Mucosa of rectum (tissue), 2 donors: ENCODE data around the gene MED27.

ENCODE experiments used
- H3K27ac ChIP-seq, 2 donors: one replicate each; pipeline ENCODE4 v1.7.0; 2013; ENCODE audit warnings: inconsistent platforms in 2 of 2, low read depth in 2 of 2, low read length in 2 of 2
- H3K27me3 ChIP-seq, 2 donors: one replicate each; pipeline ENCODE4 v1.7.0; 2013; ENCODE audit warnings: low read length in 2 of 2; ENCODE audit not compliant: control insufficient read depth in 2 of 2, insufficient read depth in 2 of 2
- H3K36me3 ChIP-seq, 2 donors: one replicate each; pipeline ENCODE4 v1.7.0; 2013; ENCODE audit warnings: low read length in 2 of 2; ENCODE audit not compliant: control insufficient read depth in 2 of 2, insufficient read depth in 2 of 2
- H3K4me1 ChIP-seq, 2 donors: one replicate each; pipeline ENCODE4 v1.7.0; 2013; ENCODE audit warnings: low read length in 2 of 2, mild to moderate bottlenecking in 1 of 2; ENCODE audit not compliant: control insufficient read depth in 2 of 2, insufficient read depth in 2 of 2
- H3K4me3 ChIP-seq, 2 donors: one replicate each; pipeline ENCODE4 v1.7.0; 2013; ENCODE audit warnings: low read length in 2 of 2
- H3K9ac ChIP-seq, 2 donors: one replicate each; pipeline ENCODE4 v1.7.0; 2013; ENCODE audit warnings: low read length in 2 of 2, low read depth in 1 of 2, mild to moderate bottlenecking in 1 of 2
- H3K9me3 ChIP-seq, 2 donors: one replicate each; pipeline ENCODE4 v1.7.0; 2013; ENCODE audit warnings: low read length in 2 of 2; ENCODE audit not compliant: control insufficient read depth in 2 of 2
- donor health status: healthy.
- donor health status: Normal muscosa, but diverticular disease.

MED27 gene

DNA sequence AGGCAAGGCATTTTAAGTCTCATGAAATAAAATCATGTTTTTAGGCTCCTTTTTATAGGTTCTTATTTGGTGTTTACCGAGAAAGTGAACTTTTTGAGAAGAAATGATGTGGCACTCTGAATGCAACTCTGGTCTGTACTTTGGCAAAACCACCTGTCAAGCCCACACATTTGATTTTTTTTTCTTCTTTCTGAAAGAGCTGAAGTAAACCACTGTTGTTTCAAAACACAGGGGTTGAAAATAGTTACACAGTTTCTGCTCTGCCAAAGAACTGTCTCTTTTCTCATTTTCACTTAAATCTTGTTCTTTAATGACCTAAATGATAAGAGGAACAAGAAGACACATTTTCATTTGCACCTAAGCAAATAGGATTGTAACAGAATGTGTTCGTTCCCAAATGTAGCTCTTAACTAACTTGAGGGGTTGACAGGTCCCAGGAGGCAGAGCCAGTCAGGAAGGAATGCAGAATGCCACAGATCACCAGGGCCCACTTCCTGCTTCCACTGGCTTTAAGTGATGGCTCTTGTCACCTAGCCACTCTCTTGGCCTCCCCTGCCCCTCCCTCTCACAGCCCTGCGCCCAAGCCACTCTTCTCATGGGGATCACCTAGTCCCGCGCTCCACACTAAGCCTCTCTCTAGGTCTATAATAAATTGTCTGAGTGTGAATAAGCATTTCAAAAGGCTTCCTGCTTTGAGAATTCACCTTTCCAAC is 47.3 kb downstream of the MED27 start:
- Histone ChIP-seq H3K27me3 (no peaks in the 10 kb centered on the region), H3K4me1 (no peaks in the 10 kb centered on the region), H3K36me3 (no peaks in the 10 kb centered on the region), H3K27ac (no peak overlapping the region), H3K4me3 (no peak overlapping the region), H3K9me3 (no peaks in the 10 kb centered on the region), H3K9ac (no peak overlapping the region)

DNA sequence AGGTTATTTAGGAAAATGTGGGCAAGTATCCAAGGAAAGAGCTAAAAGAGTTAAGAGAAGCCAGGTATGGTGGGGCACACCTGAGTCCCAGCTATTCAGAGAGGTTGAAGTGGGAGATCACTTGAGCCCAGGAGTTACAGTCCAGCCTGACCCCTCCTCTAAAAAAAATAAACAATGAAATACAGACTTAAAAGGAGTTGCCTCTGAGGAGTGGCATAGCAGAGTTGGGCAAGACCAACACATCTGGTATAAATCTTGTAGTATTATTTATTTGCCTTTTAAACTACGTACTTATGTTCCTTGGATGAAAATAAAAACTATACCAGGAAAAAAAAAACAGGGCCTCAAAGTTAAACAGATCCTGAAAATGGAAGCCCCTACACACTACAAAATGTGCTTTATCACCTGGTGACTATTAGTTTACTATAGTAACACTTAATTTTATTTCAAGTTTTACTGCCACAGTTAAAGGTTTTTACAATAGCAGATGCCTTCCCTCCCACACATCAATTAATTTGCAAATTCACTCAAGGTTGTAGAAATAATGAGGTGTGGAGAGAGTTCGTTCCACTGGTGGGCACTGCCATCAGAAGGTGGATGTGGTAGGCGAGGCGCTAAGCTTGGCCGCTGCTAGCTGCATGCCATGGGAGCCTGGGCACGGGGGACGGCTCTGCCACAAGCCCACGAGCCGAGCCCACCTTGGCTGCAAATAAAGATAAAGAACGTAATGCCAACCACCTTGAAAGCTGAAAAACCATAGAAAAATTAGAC is 48.0 kb downstream of the MED27 start:
- H3K27ac ChIP-seq = no peak overlapping the region
- H3K9ac ChIP-seq = no peak overlapping the region
- no peaks in the 10 kb centered on the region for H3K36me3 ChIP-seq
- H3K4me1 ChIP-seq = no peaks in the 10 kb centered on the region
- no peaks in the 10 kb centered on the region for H3K27me3 ChIP-seq
- H3K4me3 ChIP-seq = no peak overlapping the region
- H3K9me3 ChIP-seq = no peaks in the 10 kb centered on the region

DNA sequence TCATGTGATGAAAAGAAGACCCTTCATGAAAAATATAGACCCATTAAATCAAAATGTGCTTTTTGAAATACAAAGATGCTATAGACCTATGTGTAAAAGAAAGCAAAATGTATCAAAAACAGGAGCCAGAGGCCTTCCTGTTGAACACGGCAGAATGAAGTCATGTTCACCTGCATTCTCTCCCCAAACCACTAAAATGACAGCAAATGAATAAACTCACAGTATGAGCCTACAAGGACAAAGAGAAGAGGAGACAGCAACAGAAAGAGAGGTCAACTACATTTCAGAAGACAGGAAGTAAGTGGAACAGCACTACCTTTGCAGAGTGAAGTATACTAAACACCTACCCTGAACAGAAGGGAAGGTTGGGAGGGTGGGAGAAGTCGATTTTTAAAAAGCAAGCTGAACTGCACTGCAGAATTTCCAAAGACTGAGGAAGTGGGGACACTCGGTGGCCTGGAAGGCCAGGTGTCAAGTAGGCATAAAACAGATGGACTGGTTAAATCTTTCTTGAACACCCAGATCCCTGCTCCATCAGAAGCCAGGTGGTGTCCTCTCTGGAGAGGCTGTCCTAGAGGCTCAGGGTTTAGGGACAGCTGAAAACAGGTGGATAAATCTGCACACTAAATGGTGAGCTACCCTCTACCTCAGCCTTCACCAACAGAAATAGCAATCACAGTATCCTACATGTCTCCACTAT is 48.9 kb downstream of the MED27 start:
- no peak overlapping the region for H3K4me3 ChIP-seq
- H3K9ac ChIP-seq = no peak overlapping the region
- H3K4me1 ChIP-seq = no peaks in the 10 kb centered on the region
- H3K9me3 ChIP-seq = no peaks in the 10 kb centered on the region
- no peaks in the 10 kb centered on the region for H3K36me3 ChIP-seq
- H3K27me3 ChIP-seq = no peaks in the 10 kb centered on the region
- no peak overlapping the region for H3K27ac ChIP-seq

DNA sequence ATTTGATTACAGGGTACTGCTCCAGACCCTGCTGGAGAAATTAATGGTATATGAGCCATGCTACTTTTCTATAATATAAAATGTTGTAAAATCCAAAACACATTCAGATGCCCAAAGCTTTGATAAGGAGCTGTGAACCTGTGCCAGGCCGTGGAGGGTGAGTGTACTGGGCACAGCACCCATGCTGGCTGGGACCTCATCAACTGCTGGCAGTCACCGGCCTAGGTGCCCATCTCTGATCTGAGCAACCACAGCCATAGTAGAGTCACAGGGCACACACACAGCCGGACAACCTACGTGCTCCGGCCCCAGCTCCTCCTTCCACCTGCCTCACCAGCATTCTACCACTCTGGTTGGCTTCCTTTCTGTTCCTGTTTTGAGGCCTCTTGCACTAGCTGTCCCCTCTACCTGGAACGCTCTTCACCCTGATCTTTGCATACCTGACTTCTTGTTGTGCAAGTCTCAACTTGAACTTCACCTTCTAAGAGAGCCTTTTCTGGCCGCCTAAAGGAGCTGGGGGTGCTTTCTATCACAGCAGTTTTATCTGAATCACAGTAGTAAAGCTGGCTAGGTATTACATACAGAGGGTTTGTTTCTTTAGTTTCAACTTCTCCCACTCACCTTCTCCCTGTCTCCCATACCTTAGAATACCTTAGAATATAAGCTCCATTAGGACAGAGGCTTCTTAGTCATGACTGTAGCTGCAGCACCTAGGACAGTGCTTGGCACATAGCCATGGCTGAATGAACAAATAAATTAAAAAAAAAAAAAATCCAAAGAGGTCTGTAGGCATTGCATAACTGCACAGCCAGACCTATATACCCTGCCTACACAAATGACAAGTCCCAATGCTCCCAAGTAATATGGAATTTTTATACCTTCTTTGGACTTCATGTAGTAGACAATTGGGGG is 51.7 kb downstream of the MED27 start:
- Histone ChIP-seq H3K36me3 (no peaks in the 10 kb centered on the region), H3K9me3 (no peaks in the 10 kb centered on the region), H3K4me3 (no peak overlapping the region), H3K9ac (no peak overlapping the region), H3K4me1 (no peaks in the 10 kb centered on the region), H3K27me3 (no peaks in the 10 kb centered on the region), H3K27ac (no peak overlapping the region)

DNA sequence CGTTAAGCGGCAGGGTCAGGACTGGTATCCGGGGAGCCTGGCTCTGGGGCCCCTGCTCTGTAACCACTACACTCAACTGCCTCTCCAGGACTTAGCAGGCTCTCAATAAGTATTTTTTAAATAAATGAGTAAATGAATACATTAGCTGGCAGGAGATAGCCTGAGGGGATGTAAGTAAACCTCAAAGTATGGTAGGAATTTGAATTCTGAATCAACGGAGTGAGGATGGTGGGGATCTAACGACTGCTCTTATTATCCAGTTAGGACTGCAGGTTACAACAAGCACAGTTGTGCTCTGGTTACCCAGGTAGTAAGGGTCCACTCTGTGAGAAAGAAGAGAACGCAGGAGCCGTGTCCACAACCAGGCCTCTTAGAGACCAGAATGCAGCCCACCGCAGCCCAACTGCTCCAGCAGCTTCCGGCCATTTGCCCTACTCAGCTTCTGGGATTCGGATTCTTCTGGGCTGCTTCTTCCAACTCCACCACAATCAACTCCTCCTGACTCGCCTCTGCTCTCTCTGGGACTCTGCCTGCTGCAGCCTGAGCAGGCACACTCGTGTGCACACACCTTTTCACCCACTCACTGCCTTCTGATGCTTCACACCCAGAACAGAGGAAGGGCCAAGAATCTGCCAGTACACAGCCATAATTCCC is 52.6 kb downstream of the MED27 start:
- Histone ChIP-seq H3K4me3 (no peak overlapping the region), H3K9me3 (no peaks in the 10 kb centered on the region), H3K36me3 (no peaks in the 10 kb centered on the region), H3K9ac (no peak overlapping the region), H3K4me1 (no peaks in the 10 kb centered on the region), H3K27me3 (no peaks in the 10 kb centered on the region), H3K27ac (no peak overlapping the region)

DNA sequence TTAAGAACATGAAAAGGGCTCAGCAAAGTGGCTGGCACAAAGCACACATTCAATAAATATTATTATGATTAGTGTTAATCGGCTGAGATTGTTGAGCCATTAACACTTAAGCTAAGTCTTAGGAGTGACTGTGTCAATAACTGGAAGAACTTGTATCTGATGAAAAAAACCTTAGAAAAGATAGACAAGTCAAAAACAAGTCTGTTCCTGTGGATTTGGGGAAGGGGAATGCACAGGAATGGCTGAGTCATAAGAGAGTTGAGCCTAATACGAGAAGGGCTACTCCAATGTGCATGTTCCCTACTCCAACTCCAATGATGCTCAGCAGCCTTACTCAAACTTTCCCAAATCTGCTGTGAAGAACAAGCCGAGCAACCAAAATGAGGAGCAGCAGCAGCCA is 53.9 kb downstream of the MED27 start:
- H3K4me3 ChIP-seq = no peak overlapping the region
- H3K27ac ChIP-seq = no peak overlapping the region
- no peaks in the 10 kb centered on the region for H3K36me3 ChIP-seq
- no peak overlapping the region for H3K9ac ChIP-seq
- H3K4me1 ChIP-seq = no peaks in the 10 kb centered on the region
- no peaks in the 10 kb centered on the region for H3K9me3 ChIP-seq
- H3K27me3 ChIP-seq = no peaks in the 10 kb centered on the region

DNA sequence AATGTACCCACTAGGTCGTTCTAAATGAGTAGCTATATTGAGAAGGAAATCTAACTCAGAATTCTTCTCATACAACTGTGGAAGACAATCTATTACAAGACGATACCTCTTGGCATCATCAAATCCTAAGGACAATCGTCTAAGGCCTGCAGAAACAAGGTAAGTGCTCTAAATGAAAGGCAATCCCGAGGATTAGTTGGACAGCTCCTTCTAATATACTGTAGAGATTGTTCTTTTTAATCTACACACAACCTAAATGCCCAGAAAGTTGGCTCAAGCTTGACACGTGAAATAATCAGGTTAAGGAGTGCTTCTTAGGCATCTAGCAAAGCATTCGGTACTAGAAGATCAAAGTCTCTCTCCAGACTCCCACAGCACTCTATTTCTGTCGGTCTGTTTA is 55.1 kb downstream of the MED27 start:
- Histone ChIP-seq H3K36me3 (no peaks in the 10 kb centered on the region), H3K27me3 (no peaks in the 10 kb centered on the region)

DNA sequence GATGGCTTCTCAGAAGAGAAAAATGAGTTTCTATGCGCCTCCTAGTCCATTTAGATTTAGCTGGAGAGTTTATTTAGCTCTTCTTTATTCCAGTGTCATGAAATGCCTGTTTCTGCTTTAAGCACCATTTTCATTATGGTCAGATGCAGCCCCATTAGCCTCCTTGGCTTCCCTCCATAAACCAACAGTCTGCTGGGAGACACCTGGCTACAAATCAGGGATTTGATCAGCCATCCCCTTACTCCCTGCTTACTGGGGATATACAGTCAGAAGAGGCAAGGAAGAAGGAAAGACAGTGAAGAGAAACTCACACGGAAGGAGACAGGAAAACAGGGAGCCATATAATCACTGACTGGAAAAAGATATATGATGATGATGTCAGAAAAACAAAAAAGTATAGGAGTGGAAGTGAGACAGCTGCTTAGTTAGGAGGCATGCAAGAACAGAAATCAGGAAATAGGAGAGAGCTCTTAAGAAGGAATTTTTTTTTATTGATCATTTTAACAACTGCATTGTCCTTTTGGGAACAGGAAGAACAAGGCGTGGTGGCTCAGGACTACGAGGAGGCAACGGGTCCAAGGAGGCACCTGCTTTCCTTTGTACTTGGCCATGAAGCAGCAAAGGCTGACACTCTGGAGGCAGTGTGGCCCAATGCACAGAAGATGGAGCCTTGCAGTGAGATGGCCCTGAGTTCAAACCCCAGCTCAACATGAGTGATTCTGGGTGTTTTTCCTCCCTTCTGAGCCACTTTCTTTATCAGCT is 56.1 kb downstream of the MED27 start:
- Histone ChIP-seq H3K9me3 (no peaks in the 10 kb centered on the region), H3K36me3 (no peaks in the 10 kb centered on the region), H3K4me1 (no peaks in the 10 kb centered on the region), H3K27ac (no peak overlapping the region), H3K9ac (no peak overlapping the region), H3K4me3 (no peak overlapping the region), H3K27me3 (no peaks in the 10 kb centered on the region)

More for the DNA sequence above, 55.1 kb downstream of the MED27 start:
- Histone ChIP-seq H3K9me3 (no peaks in the 10 kb centered on the region), H3K9ac (no peak overlapping the region), H3K27ac (no peak overlapping the region), H3K4me1 (no peaks in the 10 kb centered on the region), H3K4me3 (no peak overlapping the region)
